ENCODE measurements around the gene RERE.

RERE gene

GRCh38 chr1:8689431-8690252, 127.8 kb downstream of the RERE start:
- no peak for DNase-seq (ENCODE audit: low read depth in 3 of 3)

- DNase-seq (ENCODE audit: low read depth in 3 of 3), result no peak
These were observed 129.9 kb downstream of the RERE start for GRCh38 chr1:8687538-8687937.

- DNase-seq (ENCODE audit: low read depth in 3 of 3), result no peak
These were observed 130.4 kb downstream of the RERE start for GRCh38 chr1:8687039-8687438.

- no peak for DNase-seq (ENCODE audit: low read depth in 3 of 3)
These were observed 132.0 kb downstream of the RERE start for GRCh38 chr1:8685463-8685862.

- DNase-seq (ENCODE audit: low read depth in 3 of 3), result no peak
These were observed 132.8 kb downstream of the RERE start for GRCh38 chr1:8684590-8684989.

- DNase-seq (ENCODE audit: low read depth in 3 of 3), result no peak
These were observed 134.9 kb downstream of the RERE start for GRCh38 chr1:8682573-8682972.

GRCh38 chr1:8681911-8682310, 135.5 kb downstream of the RERE start:
- DNase-seq (ENCODE audit: low read depth in 3 of 3), result no peak

GRCh38 chr1:8680664-8681650, 136.5 kb downstream of the RERE start:
- DNase-seq (ENCODE audit: low read depth in 3 of 3), result no peak

- no peak for DNase-seq (ENCODE audit: low read depth in 3 of 3)
These were observed 137.3 kb downstream of the RERE start for GRCh38 chr1:8679929-8680663.

- no peak for DNase-seq (ENCODE audit: low read depth in 3 of 3)
These were observed 138.0 kb downstream of the RERE start for GRCh38 chr1:8679395-8679800.

- no peak for DNase-seq (ENCODE audit: low read depth in 3 of 3)
These were observed 138.6 kb downstream of the RERE start for GRCh38 chr1:8678673-8679394.

GRCh38 chr1:8677782-8678181, 139.7 kb downstream of the RERE start:
- no peak for DNase-seq (ENCODE audit: low read depth in 3 of 3)

GRCh38 chr1:8676813-8677212, 140.6 kb downstream of the RERE start:
- no peak for DNase-seq (ENCODE audit: low read depth in 3 of 3)

GRCh38 chr1:8676072-8676471, 141.4 kb downstream of the RERE start:
- no peak for DNase-seq (ENCODE audit: low read depth in 3 of 3)

GRCh38 chr1:8674912-8675311, 142.5 kb downstream of the RERE start:
- no peak for DNase-seq (ENCODE audit: low read depth in 3 of 3)

GRCh38 chr1:8674481-8674880, 143.0 kb downstream of the RERE start:
- DNase-seq (ENCODE audit: low read depth in 3 of 3), result no peak

GRCh38 chr1:8671306-8671917, 146.0 kb downstream of the RERE start:
- DNase-seq (ENCODE audit: low read depth in 3 of 3), result no peak

GRCh38 chr1:8670371-8670818, 147.0 kb downstream of the RERE start:
- DNase-seq (ENCODE audit: low read depth in 3 of 3), result no peak

GRCh38 chr1:8669606-8670335, 147.7 kb downstream of the RERE start:
- DNase-seq (ENCODE audit: low read depth in 3 of 3), result no peak
